Measurements from ENCODE around the gene EN2.

DNA sequence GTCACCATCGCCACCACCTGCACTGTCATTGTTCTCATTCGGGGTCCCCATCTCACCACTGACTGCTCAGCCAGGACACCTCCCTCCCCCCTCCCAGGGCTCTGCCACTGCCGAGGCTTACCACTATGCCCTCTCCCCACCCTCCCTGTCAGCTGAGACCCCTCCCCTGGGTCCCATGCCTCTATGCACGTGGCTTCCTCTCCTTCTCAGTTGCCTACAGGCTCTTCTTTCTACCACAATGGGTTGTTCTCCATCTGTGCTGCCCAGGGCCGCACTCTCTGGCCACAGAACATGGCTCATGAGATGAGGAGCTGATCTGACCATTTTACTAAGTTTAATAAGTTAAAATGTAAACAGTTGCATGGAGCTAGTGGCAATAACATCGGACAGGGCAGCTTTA, 16.1 kb upstream of the EN2 start:
- TF ChIP-seq, protein P1, sequence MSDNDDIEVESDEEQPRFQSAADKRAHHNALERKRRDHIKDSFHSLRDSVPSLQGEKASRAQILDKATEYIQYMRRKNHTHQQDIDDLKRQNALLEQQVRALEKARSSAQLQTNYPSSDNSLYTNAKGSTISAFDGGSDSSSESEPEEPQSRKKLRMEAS (IDR thresholded peaks at IDR 0.05): no peak
- TF ChIP-seq TCF12 (IDR thresholded peaks at IDR 0.05; ENCODE audit: low read depth): no peak
- TF ChIP-seq FOXM1 (IDR thresholded peaks at IDR 0.05; ENCODE audit: borderline replicate concordance, low read depth): no peak
- no peak for TF ChIP-seq EP300 (IDR thresholded peaks at IDR 0.05; ENCODE audit: borderline replicate concordance)

Data from Ishikawa (cell line).